Uterus (tissue), 4 donors: Measurements from ENCODE around the gene CXXC4. TPM values are rescaled to one million over a fixed set of nuclear protein-coding genes. Genes with fewer than 3 reads are reported as not detected.

Source experiments
- DNase-seq, 2 donors: peaks; one replicate each; pipeline ENCODE4 v3.0.0-alpha.2; 2019 to 2020
- H3K27ac ChIP-seq, 2 donors: fragments of 200-600 bp; sonication (generic); 1 replicate in 1 of 2; 2 replicates in 1 of 2; pipeline ENCODE4 v1.5.1; 2016 to 2018
- H3K27me3 ChIP-seq, 2 donors: fragments of 200-600 bp; sonication (generic); one replicate each; pipeline ENCODE4 v1.5.1; 2018 to 2019; ENCODE audit warnings: control low read depth in 1 of 2
- H3K36me3 ChIP-seq, 2 donors: fragments of 200-600 bp; sonication (generic); one replicate each; pipeline ENCODE4 v1.5.1; 2019; ENCODE audit warnings: control low read depth in 1 of 2
- H3K4me1 ChIP-seq, 2 donors: fragments of 200-600 bp; sonication (generic); one replicate each; pipeline ENCODE4 v1.5.1; 2018 to 2019; ENCODE audit warnings: control low read depth in 1 of 2
- H3K4me3 ChIP-seq, 2 donors: fragments of 200-600 bp; sonication (generic); 1 replicate in 1 of 2; 2 replicates in 1 of 2; pipeline ENCODE4 v1.5.1; 2018 to 2019; ENCODE audit warnings: mild to moderate bottlenecking in 1 of 2
- H3K9me3 ChIP-seq, 2 donors: fragments of 200-600 bp; sonication (generic); one replicate each; pipeline ENCODE4 v1.5.1; 2019; ENCODE audit warnings: control low read depth in 1 of 2
- POLR2A ChIP-seq, 2 donors: fragments of 450-650 bp; IDR thresholded peaks; one replicate each; pipeline ENCODE4 v1.6.1; 2016; ENCODE audit warnings: antibody characterized with exemption in 2 of 2, mild to moderate bottlenecking in 1 of 2, moderate library complexity in 1 of 2
- intact Hi-C: fragments of 100-400 bp; cut with DNase I; formaldehyde crosslinking; loops from one replicate; pipeline ENCODE4 v1.15.1; 2023; ENCODE audit warnings: low total_unique reads
- total RNA-seq, 4 donors: library from RNA; depleted of rRNA in 3 of 4; stranded (reverse); fragments of >200 nt in 3 of 4; gene quantifications; one replicate each; pipeline versions ENCODE4 v1.1.0 to v1.2.4, GENCODE V29; 2014 to 2023
- TF ChIP-seq, protein P1 (sequence below), 4 experiments: fragments of 200-600 bp in 2 of 4; fragments of 450-650 bp in 2 of 4; sonication (generic) in 2 of 4; IDR thresholded peaks; one replicate each; pipeline ENCODE4 v1.5.1; 2016 to 2019; ENCODE audit warnings: antibody characterized with exemption in 4 of 4, mild to moderate bottlenecking in 2 of 4, moderate library complexity in 1 of 4
- donor health status: DM: yes; HTN: yes; CAD: no.

CXXC4 gene
- total RNA-seq, 4 donors from 2014 or later = 0.51 to 3.8 (median 2.0) TPM

GRCh38 chr4:104490770-104491480 is 3.8 kb downstream of the CXXC4 start:
- Histone ChIP-seq H3K4me3 (peak overlapping the region; percentile 49 to 71), H3K36me3 (no peaks in the 10 kb centered on the region), H3K27me3 (no peaks in the 10 kb centered on the region), H3K27ac (peak overlapping the region; percentile 58 to 82), H3K4me1 (no peaks in the 10 kb centered on the region), H3K9me3 (no peaks in the 10 kb centered on the region)
- TF ChIP-seq, protein P1, sequence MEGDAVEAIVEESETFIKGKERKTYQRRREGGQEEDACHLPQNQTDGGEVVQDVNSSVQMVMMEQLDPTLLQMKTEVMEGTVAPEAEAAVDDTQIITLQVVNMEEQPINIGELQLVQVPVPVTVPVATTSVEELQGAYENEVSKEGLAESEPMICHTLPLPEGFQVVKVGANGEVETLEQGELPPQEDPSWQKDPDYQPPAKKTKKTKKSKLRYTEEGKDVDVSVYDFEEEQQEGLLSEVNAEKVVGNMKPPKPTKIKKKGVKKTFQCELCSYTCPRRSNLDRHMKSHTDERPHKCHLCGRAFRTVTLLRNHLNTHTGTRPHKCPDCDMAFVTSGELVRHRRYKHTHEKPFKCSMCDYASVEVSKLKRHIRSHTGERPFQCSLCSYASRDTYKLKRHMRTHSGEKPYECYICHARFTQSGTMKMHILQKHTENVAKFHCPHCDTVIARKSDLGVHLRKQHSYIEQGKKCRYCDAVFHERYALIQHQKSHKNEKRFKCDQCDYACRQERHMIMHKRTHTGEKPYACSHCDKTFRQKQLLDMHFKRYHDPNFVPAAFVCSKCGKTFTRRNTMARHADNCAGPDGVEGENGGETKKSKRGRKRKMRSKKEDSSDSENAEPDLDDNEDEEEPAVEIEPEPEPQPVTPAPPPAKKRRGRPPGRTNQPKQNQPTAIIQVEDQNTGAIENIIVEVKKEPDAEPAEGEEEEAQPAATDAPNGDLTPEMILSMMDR (IDR thresholded peaks at IDR 0.05) = no peak
- TF ChIP-seq POLR2A (IDR thresholded peaks at IDR 0.05) = no peak
- intact Hi-C loops = no loop called here
- peak; percentile 70 to 78 for DNase-seq

GRCh38 chr4:104490096-104490769 is 4.5 kb downstream of the CXXC4 start:
- intact Hi-C loops = no loop called here
- TF ChIP-seq, protein P1 (IDR thresholded peaks at IDR 0.05) = no peak
- DNase-seq = no peak
- Histone ChIP-seq H3K4me1 (no peaks in the 10 kb centered on the region), H3K27me3 (no peaks in the 10 kb centered on the region), H3K4me3 (peak overlapping the region; percentile 49 to 71), H3K9me3 (no peaks in the 10 kb centered on the region), H3K27ac (peak overlapping the region in 1 of 2 donors; percentile 82), H3K36me3 (no peaks in the 10 kb centered on the region)

DNA sequence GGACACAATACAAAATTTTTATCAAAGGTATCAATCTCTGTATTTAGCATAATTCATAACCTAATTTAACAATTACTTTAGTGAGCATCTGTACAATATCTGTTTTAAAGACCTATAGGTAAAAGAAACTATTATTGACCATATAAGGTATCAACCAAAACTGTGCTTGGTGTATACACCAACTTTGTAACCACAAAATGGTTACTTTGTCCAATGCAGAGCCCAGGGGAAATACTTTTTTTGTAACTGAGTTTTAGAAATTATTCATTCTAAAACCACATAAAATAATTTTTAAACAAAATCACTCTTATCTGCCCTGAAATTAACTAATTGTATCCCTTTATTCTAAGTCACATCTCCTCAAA is 5.0 kb downstream of the CXXC4 start:
- Histone ChIP-seq H3K27me3 (no peaks in the 10 kb centered on the region), H3K36me3 (no peaks in the 10 kb centered on the region), H3K4me1 (no peaks in the 10 kb centered on the region), H3K4me3 (no peak overlapping the region), H3K9me3 (no peaks in the 10 kb centered on the region), H3K27ac (no peak overlapping the region)
- no peak for DNase-seq
- intact Hi-C loops = no loop called here
- TF ChIP-seq, protein P1 (IDR thresholded peaks at IDR 0.05) = no peak
- TF ChIP-seq POLR2A (IDR thresholded peaks at IDR 0.05) = no peak

GRCh38 chr4:104488151-104488550 is 6.5 kb downstream of the CXXC4 start:
- H3K27ac ChIP-seq = no peak overlapping the region
- no peak for DNase-seq

More at GRCh38 chr4:104488151-104488550, 6.5 kb downstream of the CXXC4 start:
- no peaks in the 10 kb centered on the region for H3K36me3 ChIP-seq
- H3K4me1 ChIP-seq = no peaks in the 10 kb centered on the region
- intact Hi-C loops = no loop called here
- no peak overlapping the region for H3K4me3 ChIP-seq
- H3K27me3 ChIP-seq = no peaks in the 10 kb centered on the region
- TF ChIP-seq, protein P1 (IDR thresholded peaks at IDR 0.05) = no peak
- TF ChIP-seq POLR2A (IDR thresholded peaks at IDR 0.05) = no peak
- no peaks in the 10 kb centered on the region for H3K9me3 ChIP-seq
